Panc1 (cell line): ENCODE results near the gene TRMT61A. TPM values are rescaled to one million over a fixed set of nuclear protein-coding genes. Genes with fewer than 3 reads are reported as not detected.
"Not testable (repeated sequence)": the region's sequence is repeated elsewhere in the genome, so short reads cannot be mapped to it uniquely, and the experiment has no call there.

ENCODE experiments used
- ATAC-seq: fragments of 200-7000 bp; cut with Tn5 transposase; 2 replicates; pipeline ENCODE4 v1.9.1; 2020; ENCODE audit warnings: mild to moderate bottlenecking, moderate library complexity
- BruUV-seq: library from RNA; stranded (reverse); fragments of 400-500 nt; replicated peaks from 2 replicates; lab custom pipeline; 2021; lab: Mats Ljungman, UMichigan
- CTCF ChIA-PET: fragments of 300-600 bp; sonication (Branson Sonifier 250); formaldehyde crosslinking; loops from one replicate; lab custom pipeline; 2022; ENCODE audit warnings: antibody characterized with exemption; lab: Charles Lee
- POLR2A ChIA-PET: fragments of 300-600 bp; sonication (Branson Sonifier 250); formaldehyde crosslinking; loops from one replicate; lab custom pipeline; 2022; ENCODE audit warnings: antibody characterized with exemption; lab: Charles Lee
- DNase-seq: peaks from one replicate; pipeline ENCODE4 v3.0.0-alpha.2; 2010; ENCODE audit warnings: low read depth, low spot score
- H3K27ac ChIP-seq: 2 replicates; pipeline ENCODE4 v1.5.1; 2011; ENCODE audit warnings: mild to moderate bottlenecking, low read length, inconsistent platforms
- H3K27me3 ChIP-seq: fragments of 200-500 bp; sonication (Bioruptor generic); 2 replicates; pipeline ENCODE4 v1.6.0; 2014; ENCODE audit warnings: low read length, inconsistent platforms; ENCODE audit not compliant: control insufficient read depth, insufficient read depth
- H3K36me3 ChIP-seq: fragments of 200-500 bp; sonication (Bioruptor generic); 2 replicates; pipeline ENCODE4 v1.5.1; 2014; ENCODE audit warnings: inconsistent platforms, mild to moderate bottlenecking, low read length, moderate library complexity; ENCODE audit not compliant: control insufficient read depth, insufficient read depth
- H3K4me1 ChIP-seq: 2 replicates; pipeline ENCODE4 v1.5.1; 2011; ENCODE audit warnings: inconsistent platforms, mild to moderate bottlenecking, low read length, moderate library complexity; ENCODE audit not compliant: control insufficient read depth, insufficient read depth
- H3K4me3 ChIP-seq, 2 experiments: 2 replicates each; pipeline ENCODE4 v1.5.1; 2011 to 2012; ENCODE audit warnings: low read depth in 2 of 2, low read length in 2 of 2, mild to moderate bottlenecking in 2 of 2, inconsistent platforms in 1 of 2, moderate library complexity in 1 of 2
- H3K9me3 ChIP-seq: fragments of 200-500 bp; sonication (Bioruptor generic); 2 replicates; pipeline ENCODE4 v1.5.1; 2014; ENCODE audit warnings: low read depth, mild to moderate bottlenecking, inconsistent platforms, low read length, moderate library complexity; ENCODE audit not compliant: control insufficient read depth, insufficient read depth
- CTCF ChIP-seq: fragments of 450-650 bp; IDR thresholded peaks from 2 replicates; pipeline ENCODE4 v1.5.1; 2017; ENCODE audit warnings: mild to moderate bottlenecking
- POLR2AphosphoS5 ChIP-seq: IDR thresholded peaks from 2 replicates; pipeline ENCODE4 v1.6.1; 2012; ENCODE audit warnings: mild to moderate bottlenecking, low read depth, low read length, moderate library complexity
- SIN3A ChIP-seq: IDR thresholded peaks from 2 replicates; pipeline ENCODE4 v1.6.1; 2012; ENCODE audit warnings: low read depth, mild to moderate bottlenecking, low read length, moderate library complexity, borderline replicate concordance; ENCODE audit not compliant: insufficient read depth
- TCF7L2 ChIP-seq: IDR thresholded peaks from 2 replicates; pipeline ENCODE4 v1.6.1; 2011; ENCODE audit warnings: mild to moderate bottlenecking, low read depth, low read length, inconsistent platforms
- in situ Hi-C: cut with HindIII; loops from 2 replicates; pipeline ENCODE4 v1.10.0; 2016; ENCODE audit warnings: low sequenced_read_pairs, low pct_unique_long_range_greater_than_20kb
- intact Hi-C: fragments of 100-400 bp; cut with micrococcal nuclease; formaldehyde crosslinking; loops from one replicate; pipeline ENCODE4 v1.10.0; 2022; ENCODE audit not compliant: unreplicated experiment
- total RNA-seq: library from RNA; stranded (reverse); gene quantifications from one replicate; pipeline ENCODE4 v1.2.1, GENCODE V29; 2021; ENCODE audit not compliant: unreplicated experiment

Gene TRMT61A
- total RNA-seq, 1 experiment from 2014 or later, result 22.9 TPM

GRCh38 chr14:103524002-103524935 is 4.7 kb upstream of the TRMT61A start:
- H3K9me3 ChIP-seq, result no peaks in the 10 kb centered on the region
- ATAC-seq (no peak), DNase-seq (no peak)
- in situ Hi-C loops, result no loop called here
- intact Hi-C loops, result no loop called here
- BruUV-seq, result no TSS peak
- no peaks in the 10 kb centered on the region for H3K27me3 ChIP-seq
- no peak overlapping the region for H3K27ac ChIP-seq
- H3K36me3 ChIP-seq, result peaks cover 1% of the 10 kb centered on the region; the same call in 1 of the 2 replicates
- H3K4me3 ChIP-seq, result no peak overlapping the region
- ChIA-PET POLR2A (interaction anchor here (0.5 kb wide), 1 partner anchor 708 kb away, joined by 3 read pairs; no protein-coding TSS in a partner anchor), CTCF (no interaction called here)
- no peak for TF ChIP-seq CTCF
- TF ChIP-seq SIN3A, result no peak
- no peak for TF ChIP-seq POLR2AphosphoS5
- no peak for TF ChIP-seq TCF7L2
- peaks cover 40% of the 10 kb centered on the region for H3K4me1 ChIP-seq

GRCh38 chr14:103525430-103526246 is 3.4 kb upstream of the TRMT61A start:
- peaks cover 35% of the 10 kb centered on the region for H3K4me1 ChIP-seq
- H3K27ac ChIP-seq, in situ Hi-C loops, DNase-seq, H3K27me3 ChIP-seq, H3K9me3 ChIP-seq, H3K4me3 ChIP-seq, BruUV-seq, CTCF ChIA-PET, ATAC-seq, H3K36me3 ChIP-seq, POLR2A ChIA-PET, intact Hi-C loops: not testable (repeated sequence)

- Histone ChIP-seq H3K4me3 (no peak overlapping the region), H3K27ac (no peak overlapping the region), H3K4me1 (peaks cover 39% of the 10 kb centered on the region), H3K9me3 (no peaks in the 10 kb centered on the region), H3K27me3 (no peaks in the 10 kb centered on the region), H3K36me3 (peaks cover 4% of the 10 kb centered on the region; the same call in 1 of the 2 replicates)
- intact Hi-C loops (no loop called here), in situ Hi-C loops (no loop called here)
- no TSS peak for BruUV-seq
- POLR2A ChIA-PET, result no interaction called here
- ATAC-seq (no peak), DNase-seq (no peak)
- CTCF ChIA-PET, result no interaction called here
- no peak for TF ChIP-seq SIN3A
- TF ChIP-seq CTCF, result no peak
- no peak for TF ChIP-seq TCF7L2
- no peak for TF ChIP-seq POLR2AphosphoS5
Measured at GRCh38 chr14:103526247-103526913, 2.6 kb upstream of the TRMT61A start.
